Gastroesophageal sphincter (tissue), 4 donors: ENCODE measurements around the gene KRT3. TPM values are rescaled to one million over a fixed set of nuclear protein-coding genes. Genes with fewer than 3 reads are reported as not detected.

Experiments
- ATAC-seq: fragments of 150-250 bp; one replicate; pipeline ENCODE4 v1.9.1; 2016; ENCODE audit warnings: mild to moderate bottlenecking, moderate library complexity
- H3K27ac ChIP-seq, 4 donors: fragments of 200-600 bp; sonication (generic) in 3 of 4; 1 replicate in 3 of 4; 2 replicates in 1 of 4; pipeline ENCODE4 v1.5.1; 2016 to 2019
- H3K27me3 ChIP-seq: fragments of 200-600 bp; sonication (generic); one replicate; pipeline ENCODE4 v1.5.1; 2019
- H3K36me3 ChIP-seq, 2 donors: fragments of 200-600 bp; sonication (generic); one replicate each; pipeline ENCODE4 v1.5.1; 2019; ENCODE audit warnings: control low read depth in 1 of 2
- H3K4me1 ChIP-seq, 3 donors: fragments of 200-600 bp; sonication (generic); 1 replicate in 2 of 3; 2 replicates in 1 of 3; pipeline ENCODE4 v1.5.1; 2016 to 2019; ENCODE audit warnings: control low read depth in 2 of 3
- H3K4me3 ChIP-seq, 2 donors: fragments of 200-600 bp; sonication (generic); one replicate each; pipeline ENCODE4 v1.5.1; 2019; ENCODE audit warnings: mild to moderate bottlenecking in 1 of 2, moderate library complexity in 1 of 2
- H3K9me3 ChIP-seq, 3 donors: fragments of 200-600 bp; sonication (generic); one replicate each; pipeline ENCODE4 v1.5.1; 2017 to 2019; ENCODE audit warnings: control low read depth in 2 of 3
- EP300 ChIP-seq: sonication (generic); formaldehyde crosslinking; IDR thresholded peaks from one replicate; pipeline ENCODE4 v1.6.1; 2017; ENCODE audit warnings: antibody characterized with exemption, mild to moderate bottlenecking
- POLR2A ChIP-seq, 2 donors: fragments of 450-650 bp; IDR thresholded peaks; one replicate each; pipeline ENCODE4 v1.6.1; 2017; ENCODE audit warnings: antibody characterized with exemption in 2 of 2, mild to moderate bottlenecking in 2 of 2, moderate library complexity in 1 of 2
- POLR2AphosphoS5 ChIP-seq: sonication (generic); formaldehyde crosslinking; IDR thresholded peaks from one replicate; pipeline ENCODE4 v1.6.1; 2017; ENCODE audit warnings: antibody characterized with exemption
- WGBS, 2 donors: methylation state at CpG; one replicate each; pipeline ENCODE4 v1.1.5; 2018; ENCODE audit warnings: low coverage in 1 of 2; 5-methylcytosine and 5-hydroxymethylcytosine counted together
- total RNA-seq, 4 donors: library from RNA; depleted of rRNA; stranded (reverse); fragments of >200 nt; gene quantifications; one replicate each; pipeline ENCODE4 v1.1.0, GENCODE V29; 2016
- TF ChIP-seq, protein P1 (sequence below), 4 experiments: fragments of 200-600 bp in 2 of 4; fragments of 450-650 bp in 2 of 4; sonication (generic) in 1 of 4; IDR thresholded peaks; one replicate each; pipeline ENCODE4 v1.5.1; 2017 to 2019; ENCODE audit warnings: antibody characterized with exemption in 4 of 4, mild to moderate bottlenecking in 2 of 4, moderate library complexity in 2 of 4

The KRT3 gene
- total RNA-seq, 4 donors from 2014 or later, result not detected

DNA sequence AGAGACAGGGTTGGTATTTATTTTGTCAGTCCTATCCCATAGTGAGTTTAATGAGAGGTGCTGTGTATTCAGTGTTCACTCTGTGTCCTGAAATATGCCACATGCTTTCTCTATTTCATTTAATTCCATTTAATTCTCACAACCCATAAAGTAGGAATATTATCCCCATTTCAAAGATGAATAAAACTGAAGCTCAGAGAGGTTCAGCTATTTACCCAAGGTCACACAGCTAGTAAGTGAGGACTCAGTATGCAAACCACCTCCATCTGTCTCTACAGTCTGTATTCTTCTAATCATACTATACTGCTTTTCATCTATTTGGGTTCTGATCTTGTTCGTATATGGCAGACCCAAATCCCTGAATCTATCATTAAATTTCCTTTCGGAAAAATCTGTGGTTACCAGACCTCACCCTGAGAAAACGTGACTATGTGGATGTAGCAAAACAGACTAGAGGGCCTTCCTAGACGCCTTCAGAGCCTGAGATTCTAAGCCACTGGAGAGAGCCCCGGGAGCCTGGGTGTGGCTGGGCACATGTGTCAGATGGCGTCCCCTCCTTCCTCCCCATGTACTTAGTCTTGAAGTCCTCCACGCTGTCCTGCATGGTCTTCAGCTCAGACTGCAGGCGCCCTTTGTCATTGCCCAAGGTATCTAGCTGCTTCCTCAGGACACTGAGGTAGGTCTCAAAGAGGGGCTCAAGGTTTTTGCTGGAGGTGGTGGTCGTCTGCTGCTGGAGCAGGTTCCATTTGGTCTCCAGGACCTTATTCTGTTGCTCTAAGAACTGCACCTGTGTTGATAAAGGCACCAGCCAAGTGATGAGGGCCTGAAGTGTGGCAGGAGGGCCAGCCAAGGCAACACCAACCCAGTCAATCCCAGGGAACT is 15.5 kb upstream of the KRT3 start:
- H3K36me3 ChIP-seq, result no peaks in the 10 kb centered on the region
- no peak overlapping the region for H3K27ac ChIP-seq
- H3K4me3 ChIP-seq, result no peak overlapping the region
- peaks cover 7% of the 10 kb centered on the region for H3K27me3 ChIP-seq
- H3K4me1 ChIP-seq, result no peaks in the 10 kb centered on the region
- no peak for ATAC-seq
- TF ChIP-seq, protein P1, sequence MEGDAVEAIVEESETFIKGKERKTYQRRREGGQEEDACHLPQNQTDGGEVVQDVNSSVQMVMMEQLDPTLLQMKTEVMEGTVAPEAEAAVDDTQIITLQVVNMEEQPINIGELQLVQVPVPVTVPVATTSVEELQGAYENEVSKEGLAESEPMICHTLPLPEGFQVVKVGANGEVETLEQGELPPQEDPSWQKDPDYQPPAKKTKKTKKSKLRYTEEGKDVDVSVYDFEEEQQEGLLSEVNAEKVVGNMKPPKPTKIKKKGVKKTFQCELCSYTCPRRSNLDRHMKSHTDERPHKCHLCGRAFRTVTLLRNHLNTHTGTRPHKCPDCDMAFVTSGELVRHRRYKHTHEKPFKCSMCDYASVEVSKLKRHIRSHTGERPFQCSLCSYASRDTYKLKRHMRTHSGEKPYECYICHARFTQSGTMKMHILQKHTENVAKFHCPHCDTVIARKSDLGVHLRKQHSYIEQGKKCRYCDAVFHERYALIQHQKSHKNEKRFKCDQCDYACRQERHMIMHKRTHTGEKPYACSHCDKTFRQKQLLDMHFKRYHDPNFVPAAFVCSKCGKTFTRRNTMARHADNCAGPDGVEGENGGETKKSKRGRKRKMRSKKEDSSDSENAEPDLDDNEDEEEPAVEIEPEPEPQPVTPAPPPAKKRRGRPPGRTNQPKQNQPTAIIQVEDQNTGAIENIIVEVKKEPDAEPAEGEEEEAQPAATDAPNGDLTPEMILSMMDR (IDR thresholded peaks at IDR 0.05), result no peak
- TF ChIP-seq POLR2A (IDR thresholded peaks at IDR 0.05) (no peak), POLR2AphosphoS5 (no peak), EP300 (no peak)
- H3K9me3 ChIP-seq, result no peaks in the 10 kb centered on the region
- 80 to 90% methylated on average over 1 to 6 of the region's 9 CpGs for WGBS, 2 donors

DNA sequence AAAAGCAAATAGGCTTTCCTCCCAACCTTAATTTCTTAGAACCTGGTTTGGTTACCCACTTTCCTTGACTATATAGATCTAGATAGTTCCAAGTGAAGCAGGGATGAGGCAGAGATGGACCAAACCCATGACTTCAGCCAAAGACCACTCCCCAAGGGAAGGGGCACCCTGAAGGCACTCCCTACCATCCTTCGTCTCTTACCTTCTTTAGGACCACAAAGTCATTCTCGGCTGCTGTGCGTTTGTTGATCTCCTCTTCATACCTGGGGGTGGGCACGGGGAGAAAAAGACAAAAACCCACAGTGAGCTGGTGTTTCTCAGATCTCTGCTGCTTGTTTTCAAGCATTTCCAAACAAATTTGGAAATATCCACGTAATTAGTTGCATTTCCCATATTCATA is 14.6 kb upstream of the KRT3 start:
- Histone ChIP-seq H3K27me3 (peaks cover 7% of the 10 kb centered on the region), H3K27ac (no peak overlapping the region), H3K4me3 (no peak overlapping the region), H3K9me3 (no peaks in the 10 kb centered on the region), H3K36me3 (no peaks in the 10 kb centered on the region), H3K4me1 (no peaks in the 10 kb centered on the region)
- WGBS, 2 donors, result 57 to 69% methylated on average over 5 of the region's 5 CpGs
- ATAC-seq, result no peak
- TF ChIP-seq, protein P1 (IDR thresholded peaks at IDR 0.05), result no peak
- TF ChIP-seq POLR2A (IDR thresholded peaks at IDR 0.05) (no peak), EP300 (no peak), POLR2AphosphoS5 (no peak)

DNA sequence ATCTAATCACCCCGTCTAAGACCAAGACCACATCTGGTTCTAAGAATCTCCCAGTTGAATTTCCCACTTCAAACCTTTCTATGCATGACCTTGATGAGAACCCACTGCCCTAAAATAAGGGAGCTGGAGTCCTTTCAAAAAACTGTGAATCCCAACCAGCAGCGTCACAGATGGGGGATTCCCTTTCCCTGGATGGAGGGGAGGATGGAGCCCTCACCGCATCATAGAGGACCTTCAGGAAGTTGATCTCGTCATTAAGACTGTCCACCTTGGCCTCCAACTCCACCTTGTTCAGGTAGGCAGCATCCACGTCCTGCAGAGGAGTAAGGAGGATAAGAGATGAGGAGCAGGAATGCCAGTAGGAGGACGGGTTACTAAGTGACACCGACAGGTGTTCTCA is 13.2 kb upstream of the KRT3 start:
- H3K27me3 ChIP-seq, result peaks cover 7% of the 10 kb centered on the region
- TF ChIP-seq POLR2AphosphoS5, result no peak
- no peak for TF ChIP-seq EP300

DNA sequence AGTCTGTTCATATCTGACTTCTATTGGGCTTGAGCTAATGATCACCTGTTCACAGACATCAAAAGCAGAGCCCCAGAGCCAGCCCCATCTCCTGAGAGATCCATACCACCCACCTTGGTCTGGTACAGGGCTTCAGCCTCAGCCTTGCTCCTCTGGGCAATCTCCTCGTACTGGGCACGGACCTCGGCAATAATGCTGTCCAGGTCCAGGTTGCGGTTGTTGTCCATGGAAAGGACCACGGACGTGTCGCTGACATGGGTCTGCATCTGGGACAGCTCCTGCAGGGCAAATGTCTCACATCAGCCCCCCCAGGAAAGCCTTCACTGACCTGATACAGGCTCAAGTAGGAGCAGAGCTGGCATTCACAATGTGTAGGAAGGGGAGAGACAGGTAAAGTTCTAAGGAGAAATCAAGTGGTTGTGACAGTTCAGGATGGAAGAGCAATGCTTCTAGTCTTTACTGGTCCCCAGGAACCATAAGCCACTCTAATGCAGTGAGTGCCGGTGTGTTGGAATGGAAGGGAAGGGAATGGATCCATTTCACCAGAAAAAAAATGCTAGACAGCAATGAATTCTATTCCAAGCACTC is 12.8 kb upstream of the KRT3 start:
- H3K36me3 ChIP-seq, result no peaks in the 10 kb centered on the region
- H3K27ac ChIP-seq, result no peak overlapping the region
- H3K4me3 ChIP-seq, result no peak overlapping the region
- H3K9me3 ChIP-seq, result no peaks in the 10 kb centered on the region
- no peak for ATAC-seq
- 100% methylated on average over 1 of the region's 8 CpGs; no CpG with 5 or more reads in 1 of the 2 donors for WGBS, 2 donors
- H3K27me3 ChIP-seq, result peaks cover 7% of the 10 kb centered on the region
- TF ChIP-seq EP300, result no peak
- TF ChIP-seq POLR2AphosphoS5, result no peak
- TF ChIP-seq POLR2A (IDR thresholded peaks at IDR 0.05), result no peak
- TF ChIP-seq, protein P1 (IDR thresholded peaks at IDR 0.05), result no peak
- no peaks in the 10 kb centered on the region for H3K4me1 ChIP-seq

More for the DNA sequence above, 13.2 kb upstream of the KRT3 start:
- WGBS, 2 donors, result 66 to 83% methylated on average over 2 to 4 of the region's 7 CpGs
- Histone ChIP-seq H3K27ac (no peak overlapping the region), H3K4me1 (no peaks in the 10 kb centered on the region), H3K36me3 (no peaks in the 10 kb centered on the region), H3K9me3 (no peaks in the 10 kb centered on the region), H3K4me3 (no peak overlapping the region)
- ATAC-seq, result no peak

DNA sequence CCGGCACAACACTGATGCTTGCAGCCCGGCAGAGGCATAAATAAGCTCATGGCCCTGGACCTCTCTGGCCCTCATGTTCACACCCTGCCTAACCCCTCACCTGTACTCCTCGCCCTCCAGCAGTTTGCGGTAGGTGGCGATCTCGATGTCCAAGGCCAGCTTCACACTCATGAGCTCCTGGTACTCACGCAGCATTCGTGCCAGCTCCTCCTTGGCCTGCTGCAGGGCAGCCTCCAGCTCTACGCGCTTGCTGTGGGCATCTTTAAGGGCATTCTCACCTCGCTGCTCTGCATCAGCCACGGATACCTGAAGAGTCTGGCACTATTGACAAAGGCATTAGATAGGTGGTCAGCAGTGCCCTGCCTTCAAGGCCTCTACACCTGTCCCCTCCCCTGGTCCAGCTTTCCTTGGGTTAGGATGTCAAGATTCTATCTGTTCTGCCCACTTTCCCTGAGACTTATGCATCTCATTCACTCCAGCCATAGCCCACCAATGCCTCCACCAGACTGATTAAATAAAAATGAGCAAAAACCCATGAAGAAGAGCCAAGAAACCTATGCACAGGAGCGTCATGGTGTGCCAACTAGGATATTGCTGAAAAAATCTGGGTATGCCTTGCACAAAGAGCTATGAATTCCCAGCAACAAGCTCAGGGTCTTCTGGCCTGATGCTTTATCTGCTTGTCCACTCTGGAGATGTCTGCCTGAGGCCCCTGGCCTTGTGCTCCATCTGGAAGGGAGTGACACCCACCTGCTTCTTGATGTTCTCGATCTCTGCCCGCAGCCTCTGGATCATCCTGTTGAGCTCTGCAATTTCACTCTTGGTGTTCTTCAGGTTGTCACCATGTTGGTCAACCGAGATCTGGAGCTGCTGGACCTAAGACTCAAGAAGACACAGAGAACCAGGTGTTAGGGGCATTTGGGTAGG is 11.9 kb upstream of the KRT3 start:
- Histone ChIP-seq H3K27me3 (peaks cover 7% of the 10 kb centered on the region), H3K36me3 (no peaks in the 10 kb centered on the region), H3K27ac (no peak overlapping the region), H3K4me1 (no peaks in the 10 kb centered on the region), H3K9me3 (no peaks in the 10 kb centered on the region), H3K4me3 (no peak overlapping the region)
- ATAC-seq, result no peak
- WGBS, 2 donors, result 84% methylated on average over 5 of the region's 16 CpGs; no CpG with 5 or more reads in 1 of the 2 donors
- TF ChIP-seq POLR2AphosphoS5, result no peak
- no peak for TF ChIP-seq POLR2A (IDR thresholded peaks at IDR 0.05)
- TF ChIP-seq, protein P1 (IDR thresholded peaks at IDR 0.05), result no peak
- no peak for TF ChIP-seq EP300
